Cardiac fibroblast (primary cell): ENCODE results near the gene COA1.

Experiments
- DNase-seq, 2 donors: peaks; one replicate each; pipeline versions ENCODE4 v3.0.0 to v3.0.0-alpha.2; 2010; ENCODE audit warnings: low read depth in 2 of 2
- H3K4me3 ChIP-seq, 2 donors: replicated peaks in 1 of 2; 1 replicate in 1 of 2; 2 replicates in 1 of 2; pipeline ENCODE4 v1.5.1; 2011; ENCODE audit warnings: low read depth in 2 of 2, low read length in 2 of 2, mild to moderate bottlenecking in 2 of 2, moderate library complexity in 1 of 2
- TF ChIP-seq, protein P1 (sequence below): IDR thresholded peaks from one replicate; pipeline ENCODE4 v1.5.1; 2011; ENCODE audit warnings: low read depth, mild to moderate bottlenecking, low read length, inconsistent platforms

COA1 gene

DNA sequence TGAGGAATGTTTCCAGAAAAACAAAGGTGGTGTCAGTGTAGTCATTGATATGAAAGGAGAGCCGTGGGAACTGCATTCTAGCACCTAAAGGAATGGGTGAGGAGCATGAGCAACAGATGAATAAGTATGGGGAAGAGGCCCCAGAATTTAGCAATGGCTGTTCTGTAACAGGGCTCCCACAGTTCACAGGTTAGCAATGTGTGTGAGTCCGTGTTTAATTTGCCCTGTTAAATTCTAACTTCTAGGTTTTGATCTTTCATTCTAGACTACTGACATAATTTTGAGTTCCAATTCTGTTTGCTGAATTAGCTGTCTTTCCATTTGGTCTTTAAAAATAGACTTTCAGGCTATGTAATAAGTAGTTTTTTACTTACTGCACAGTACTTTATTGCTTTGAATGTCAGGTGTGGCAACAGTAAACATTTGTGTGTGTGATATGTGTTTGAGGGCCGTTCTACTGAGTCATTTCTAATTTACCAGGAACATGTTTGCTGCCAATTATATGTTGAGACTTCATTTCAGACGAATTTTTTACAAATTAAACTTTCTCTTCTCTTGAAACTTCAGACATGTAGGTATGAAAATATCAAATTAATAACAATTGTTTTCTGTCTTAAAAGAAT lies 137.7 kb downstream of the COA1 start:
- TF ChIP-seq, protein P1, sequence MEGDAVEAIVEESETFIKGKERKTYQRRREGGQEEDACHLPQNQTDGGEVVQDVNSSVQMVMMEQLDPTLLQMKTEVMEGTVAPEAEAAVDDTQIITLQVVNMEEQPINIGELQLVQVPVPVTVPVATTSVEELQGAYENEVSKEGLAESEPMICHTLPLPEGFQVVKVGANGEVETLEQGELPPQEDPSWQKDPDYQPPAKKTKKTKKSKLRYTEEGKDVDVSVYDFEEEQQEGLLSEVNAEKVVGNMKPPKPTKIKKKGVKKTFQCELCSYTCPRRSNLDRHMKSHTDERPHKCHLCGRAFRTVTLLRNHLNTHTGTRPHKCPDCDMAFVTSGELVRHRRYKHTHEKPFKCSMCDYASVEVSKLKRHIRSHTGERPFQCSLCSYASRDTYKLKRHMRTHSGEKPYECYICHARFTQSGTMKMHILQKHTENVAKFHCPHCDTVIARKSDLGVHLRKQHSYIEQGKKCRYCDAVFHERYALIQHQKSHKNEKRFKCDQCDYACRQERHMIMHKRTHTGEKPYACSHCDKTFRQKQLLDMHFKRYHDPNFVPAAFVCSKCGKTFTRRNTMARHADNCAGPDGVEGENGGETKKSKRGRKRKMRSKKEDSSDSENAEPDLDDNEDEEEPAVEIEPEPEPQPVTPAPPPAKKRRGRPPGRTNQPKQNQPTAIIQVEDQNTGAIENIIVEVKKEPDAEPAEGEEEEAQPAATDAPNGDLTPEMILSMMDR = no peak
- no peak overlapping the region for H3K4me3 ChIP-seq
- peak in 1 of 2 donors; percentile 74 for DNase-seq

DNA sequence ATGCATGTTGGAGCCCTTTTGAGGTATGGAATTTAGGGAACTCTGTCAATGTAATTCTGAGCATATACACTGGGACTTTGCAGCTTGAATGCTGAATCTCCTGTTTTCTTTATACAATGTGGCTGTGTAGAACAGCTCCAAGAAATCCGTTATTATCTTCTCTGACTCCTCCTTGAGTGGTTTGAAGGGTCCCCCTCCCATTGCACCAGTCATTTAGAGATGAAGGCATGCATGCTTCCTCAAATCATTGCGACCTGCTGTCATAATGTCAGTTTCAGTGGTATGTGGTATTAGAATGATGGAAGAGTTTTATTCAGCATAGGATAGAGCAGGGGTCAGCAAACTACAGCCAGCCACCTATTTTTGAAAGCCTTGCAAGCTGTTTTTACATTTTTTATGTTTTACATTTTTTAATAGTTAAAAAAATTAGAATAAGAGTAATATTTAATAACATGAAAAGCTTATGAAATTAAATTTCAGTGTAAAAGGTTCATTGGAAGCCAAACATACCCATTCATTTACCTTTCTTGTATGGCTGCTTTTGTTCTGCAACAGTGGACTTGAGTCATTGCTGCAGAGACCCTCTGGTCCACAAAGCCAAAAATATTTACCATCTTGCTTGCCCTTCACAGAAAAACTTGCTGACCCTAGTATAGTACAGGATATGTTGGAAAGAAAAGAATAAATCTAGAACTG lies 138.3 kb downstream of the COA1 start:
- TF ChIP-seq, protein P1 = no peak
- no peak for DNase-seq
- H3K4me3 ChIP-seq = no peak overlapping the region

DNA sequence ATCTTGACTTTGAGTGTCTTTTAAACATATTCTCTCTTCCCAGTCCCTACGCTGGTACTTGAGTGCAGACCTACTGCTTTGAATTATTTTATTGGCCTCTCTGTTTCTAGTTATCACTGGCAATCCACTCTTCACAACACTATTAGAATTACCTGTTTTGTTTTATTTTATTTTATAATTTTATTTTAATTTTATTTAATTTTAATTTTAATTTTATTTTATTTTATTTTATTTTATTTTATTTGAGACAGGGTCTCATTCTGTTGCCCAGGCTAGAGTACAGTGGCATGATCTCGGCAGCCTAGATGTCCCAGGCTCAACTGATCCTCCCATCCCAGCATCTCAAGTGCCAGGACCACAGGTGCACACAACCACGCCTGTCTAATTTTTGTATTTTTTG lies 139.6 kb downstream of the COA1 start:
- no peak for DNase-seq
- no peak overlapping the region for H3K4me3 ChIP-seq
- TF ChIP-seq, protein P1 = no peak
